GM18520 (cell line): ENCODE data around the gene CSRNP2.
"Not testable (repeated sequence)": the region's sequence is repeated elsewhere in the genome, so short reads cannot be mapped to it uniquely, and the experiment has no call there.

Source experiments
- ATAC-seq: cut with Tn5 transposase; IDR thresholded peaks from one replicate; pipeline ENCODE4 v1.9.1; 2021; ENCODE audit not compliant: unreplicated experiment

The CSRNP2 gene

GRCh38 chr12:51083126-51083833 is at the start of gene CSRNP2:
Gene CSRNP2, minus strand, starts transcription at chr12:51083596. Its CDS starts 7,035 bp downstream, at chr12:51076561.
- ATAC-seq, result peak; percentile 90

- ATAC-seq, result no peak
Measured at GRCh38 chr12:51132693-51133092, 49.3 kb upstream of the CSRNP2 start.

- ATAC-seq, result no peak
Measured at GRCh38 chr12:51131745-51132521, 48.5 kb upstream of the CSRNP2 start.

- no peak for ATAC-seq
Measured at GRCh38 chr12:51128919-51129318, 45.5 kb upstream of the CSRNP2 start.

GRCh38 chr12:51127050-51127729 is 43.8 kb upstream of the CSRNP2 start:
- ATAC-seq, result no peak

GRCh38 chr12:51126297-51126696 is 42.9 kb upstream of the CSRNP2 start:
- no peak for ATAC-seq

GRCh38 chr12:51124504-51124903 is 41.1 kb upstream of the CSRNP2 start:
- no peak for ATAC-seq

- ATAC-seq, result no peak
Measured at GRCh38 chr12:51122844-51123243, 39.4 kb upstream of the CSRNP2 start.

- no peak for ATAC-seq
Measured at GRCh38 chr12:51118706-51119105, 35.3 kb upstream of the CSRNP2 start.

- ATAC-seq, result no peak
Measured at GRCh38 chr12:51115533-51115932, 32.1 kb upstream of the CSRNP2 start.

GRCh38 chr12:51108136-51108535 is 24.7 kb upstream of the CSRNP2 start:
- ATAC-seq, result no peak

- ATAC-seq, result no peak
Measured at GRCh38 chr12:51103977-51104376, 20.6 kb upstream of the CSRNP2 start.

GRCh38 chr12:51098611-51099010 is 15.2 kb upstream of the CSRNP2 start:
- no peak for ATAC-seq

- no peak for ATAC-seq
Measured at GRCh38 chr12:51090705-51091229, 7.4 kb upstream of the CSRNP2 start.

GRCh38 chr12:51087818-51088217 is 4.4 kb upstream of the CSRNP2 start:
- no peak for ATAC-seq

GRCh38 chr12:51086933-51087332 is 3.5 kb upstream of the CSRNP2 start:
- ATAC-seq, result no peak

GRCh38 chr12:51085757-51086156 is 2.4 kb upstream of the CSRNP2 start:
- ATAC-seq, result no peak

- ATAC-seq, result no peak
Measured at GRCh38 chr12:51082561-51083125, 753 bp downstream of the CSRNP2 start.

GRCh38 chr12:51081421-51081820 is 2.0 kb downstream of the CSRNP2 start:
- ATAC-seq, result no peak

GRCh38 chr12:51080136-51080535 is 3.3 kb downstream of the CSRNP2 start:
- no peak for ATAC-seq

- not testable (repeated sequence) for ATAC-seq
Measured at GRCh38 chr12:51078866-51079265, 4.5 kb downstream of the CSRNP2 start.
